GM18505 (cell line): Measurements from ENCODE around the gene ZNF341.
"Not testable (repeated sequence)": the region's sequence is repeated elsewhere in the genome, so short reads cannot be mapped to it uniquely, and the experiment has no call there.

Experiments
- ATAC-seq: cut with Tn5 transposase; IDR thresholded peaks from one replicate; pipeline ENCODE4 v1.9.1; 2021; ENCODE audit not compliant: unreplicated experiment
- POLR2A ChIP-seq: IDR thresholded peaks from 4 replicates; pipeline ENCODE4 v1.6.1; 2011; ENCODE audit warnings: borderline replicate concordance; ENCODE audit not compliant: insufficient read depth, insufficient read length; ENCODE audit errors: extremely low read depth

Gene ZNF341

GRCh38 chr20:33693741-33694638, 37.8 kb upstream of the ZNF341 start:
- no peak for TF ChIP-seq POLR2A

GRCh38 chr20:33694639-33695012, 37.2 kb upstream of the ZNF341 start:
- no peak for TF ChIP-seq POLR2A
- no peak for ATAC-seq

More at GRCh38 chr20:33693741-33694638, 37.8 kb upstream of the ZNF341 start:
- ATAC-seq = no peak

- no peak for ATAC-seq
- no peak for TF ChIP-seq POLR2A
Measured at GRCh38 chr20:33696448-33696847, 35.3 kb upstream of the ZNF341 start.

GRCh38 chr20:33697129-33697528, 34.7 kb upstream of the ZNF341 start:
- no peak for TF ChIP-seq POLR2A
- ATAC-seq = no peak

- not testable (repeated sequence) for ATAC-seq
Measured at GRCh38 chr20:33698966-33699365, 32.8 kb upstream of the ZNF341 start.

- ATAC-seq = not testable (repeated sequence)
Measured at GRCh38 chr20:33700696-33701441, 30.9 kb upstream of the ZNF341 start.

GRCh38 chr20:33701629-33702450, 30.0 kb upstream of the ZNF341 start:
- no peak for ATAC-seq
- TF ChIP-seq POLR2A = no peak

- no peak for ATAC-seq
- TF ChIP-seq POLR2A = no peak
Measured at GRCh38 chr20:33702861-33703260, 28.9 kb upstream of the ZNF341 start.

- ATAC-seq = no peak
- no peak for TF ChIP-seq POLR2A
Measured at GRCh38 chr20:33703498-33704137, 28.2 kb upstream of the ZNF341 start.

GRCh38 chr20:33704197-33704924, 27.4 kb upstream of the ZNF341 start:
- TF ChIP-seq POLR2A = no peak
- no peak for ATAC-seq

GRCh38 chr20:33707668-33708067, 24.1 kb upstream of the ZNF341 start:
- no peak for ATAC-seq

GRCh38 chr20:33709398-33709797, 22.4 kb upstream of the ZNF341 start:
- ATAC-seq = no peak
- no peak for TF ChIP-seq POLR2A

More at GRCh38 chr20:33707668-33708067, 24.1 kb upstream of the ZNF341 start:
- TF ChIP-seq POLR2A = no peak

GRCh38 chr20:33709905-33710541, 21.8 kb upstream of the ZNF341 start:
- TF ChIP-seq POLR2A = no peak
- ATAC-seq = no peak
